ENCODE measurements around the gene PRKAA1. TPM values are rescaled to one million over a fixed set of nuclear protein-coding genes. Genes with fewer than 3 reads are reported as not detected.

Gene PRKAA1
- total RNA-seq, 1 experiment from 2014 or later: 84.5 TPM

DNA sequence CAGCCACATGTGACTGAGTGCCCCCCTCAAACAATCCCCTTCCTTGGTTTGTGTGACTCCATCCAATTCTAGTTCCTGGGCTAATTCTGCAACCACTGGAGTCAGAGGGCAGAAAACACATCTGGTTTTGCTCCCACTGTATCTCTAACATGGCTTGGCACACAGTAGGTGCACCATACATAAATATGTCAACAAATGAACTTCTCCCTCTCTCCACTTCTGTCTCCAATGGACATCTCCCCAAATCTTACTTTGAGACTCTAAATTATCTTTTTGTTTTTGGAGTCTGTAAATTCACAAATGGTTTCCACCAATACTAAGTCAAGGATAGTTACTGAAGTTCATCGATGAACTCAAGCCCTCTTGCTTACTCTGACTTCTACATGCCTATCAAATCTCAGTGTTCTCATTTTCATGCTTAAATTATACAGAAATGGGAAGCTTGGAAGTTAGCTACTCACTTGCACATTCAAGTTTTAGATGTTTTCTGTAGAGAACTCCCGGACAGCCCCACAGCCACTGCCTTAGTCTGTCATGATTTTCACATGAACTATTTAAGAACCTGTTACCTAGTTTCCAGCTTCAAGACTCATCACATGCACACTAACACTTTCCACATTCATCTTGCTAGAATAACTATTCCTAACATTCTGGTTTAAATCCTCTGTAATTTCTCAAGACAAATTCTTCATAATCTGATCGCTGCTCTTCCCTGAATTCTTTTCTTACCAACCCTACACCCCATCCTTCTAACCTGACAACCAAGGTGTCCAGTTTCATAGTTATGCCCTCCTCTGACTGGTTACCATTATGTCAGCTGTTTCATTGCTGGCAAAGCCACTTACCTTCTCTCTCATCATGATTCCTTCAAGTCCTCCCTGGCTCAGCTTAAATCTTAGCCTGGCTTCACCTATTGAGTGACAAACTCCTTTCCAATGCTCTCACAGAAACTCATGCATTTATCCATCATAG is 30.8 kb upstream of the PRKAA1 start:
- no peak overlapping the region for H3K4me3 ChIP-seq (ENCODE audit: low read length)
- DNase-seq: no peak
- H3F3A ChIP-seq (ENCODE audit: low read length, unreplicated experiment): peaks cover 39% of the 10 kb centered on the region
- H2AFZ ChIP-seq (ENCODE audit: low read length): no peak overlapping the region
- no peaks in the 10 kb centered on the region for H3K9me2 ChIP-seq (replicated peaks; ENCODE audit: low read length)
- no peak overlapping the region for H3K4me2 ChIP-seq (ENCODE audit: low read length)
- intact Hi-C loops (cut with micrococcal nuclease): no loop called here
- no peak for ATAC-seq
- H3K9ac ChIP-seq (ENCODE audit: low read length): no peak overlapping the region
- ChIA-PET CTCF (interaction anchor here (0.7 kb wide), 1 partner anchor 16 kb away, joined by 3 read pairs; no protein-coding TSS in a partner anchor), POLR2A (ENCODE audit: unreplicated experiment) (interaction anchor here (0.6 kb wide), 1 partner anchor 205 kb away, joined by 6 read pairs; no protein-coding TSS in a partner anchor)
- peaks cover 35% of the 10 kb centered on the region for H3K79me2 ChIP-seq (ENCODE audit: low read length)
- no peaks in the 10 kb centered on the region for H3K9me3 ChIP-seq (ENCODE audit: low read length)
- peaks cover 21% of the 10 kb centered on the region for H3K4me1 ChIP-seq (ENCODE audit: insufficient read depth, low read length)
- H3K36me3 ChIP-seq (ENCODE audit: low read depth, low read length): peaks cover 74% of the 10 kb centered on the region
- H4K20me1 ChIP-seq (ENCODE audit: low read length): peaks cover 72% of the 10 kb centered on the region
- no TSS peak for BruUV-seq (replicated peaks)
- H3K27me3 ChIP-seq (ENCODE audit: low read length): no peaks in the 10 kb centered on the region
- no peak overlapping the region for H3K27ac ChIP-seq (ENCODE audit: low read length)
- no peak for TF ChIP-seq EZH2 (IDR thresholded peaks at IDR 0.05; ENCODE audit: low read length, unreplicated experiment)
- TF ChIP-seq CTCF (conservative IDR thresholded peaks at IDR 0.05; ENCODE audit: low read depth, low read length): no peak
- no peak for TF ChIP-seq EZH2phosphoT487 (IDR thresholded peaks at IDR 0.05; ENCODE audit: borderline replicate concordance, low read length)

DNA sequence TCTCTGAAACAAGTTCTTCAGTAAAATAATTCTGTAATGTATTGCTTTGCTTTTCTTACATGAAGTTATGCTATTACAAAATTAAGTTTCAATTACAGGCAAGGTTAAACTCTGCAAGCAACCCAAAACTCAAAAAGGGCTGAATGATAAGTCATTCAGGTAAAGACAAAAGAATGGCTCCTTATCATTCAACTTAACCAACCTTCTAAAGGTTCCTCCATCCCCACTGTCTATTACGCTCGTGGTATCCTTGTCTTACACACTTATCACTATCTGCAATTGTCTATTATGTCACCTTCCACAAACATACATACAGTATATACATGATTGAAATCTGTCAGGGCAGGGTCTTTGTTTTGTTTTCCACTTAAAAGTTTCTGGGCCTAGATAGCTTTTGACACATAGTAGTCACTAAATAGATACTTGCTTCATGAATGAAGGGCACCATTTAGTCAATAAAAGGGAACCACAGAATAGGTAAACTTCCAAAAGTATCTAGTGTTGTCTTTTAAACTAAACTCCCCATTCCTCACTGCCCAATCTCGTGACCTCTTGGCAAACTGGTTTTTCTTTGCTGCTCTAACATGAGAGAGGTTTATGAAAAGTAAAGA is 30.0 kb upstream of the PRKAA1 start:
- BruUV-seq (replicated peaks): no TSS peak
- no peak overlapping the region for H2AFZ ChIP-seq (ENCODE audit: low read length)
- no peaks in the 10 kb centered on the region for H3K27me3 ChIP-seq (ENCODE audit: low read length)
- intact Hi-C loops (cut with micrococcal nuclease): no loop called here
- H3K4me2 ChIP-seq (ENCODE audit: low read length): no peak overlapping the region
- no peaks in the 10 kb centered on the region for H3K9me3 ChIP-seq (ENCODE audit: low read length)
- no peak for TF ChIP-seq EZH2phosphoT487 (IDR thresholded peaks at IDR 0.05; ENCODE audit: borderline replicate concordance, low read length)
- TF ChIP-seq EZH2 (IDR thresholded peaks at IDR 0.05; ENCODE audit: low read length, unreplicated experiment): no peak
- no peak for TF ChIP-seq CTCF (conservative IDR thresholded peaks at IDR 0.05; ENCODE audit: low read depth, low read length)
- ATAC-seq: no peak
- H3K79me2 ChIP-seq (ENCODE audit: low read length): peaks cover 26% of the 10 kb centered on the region
- no peak overlapping the region for H3K9ac ChIP-seq (ENCODE audit: low read length)
- no peak overlapping the region for H3K4me3 ChIP-seq (ENCODE audit: low read length)
- DNase-seq: no peak
- ChIA-PET CTCF (no interaction called here), POLR2A (ENCODE audit: unreplicated experiment) (no interaction called here)
- peaks cover 40% of the 10 kb centered on the region for H3F3A ChIP-seq (ENCODE audit: low read length, unreplicated experiment)
- no peak overlapping the region for H3K27ac ChIP-seq (ENCODE audit: low read length)
- H4K20me1 ChIP-seq (ENCODE audit: low read length): peaks cover 64% of the 10 kb centered on the region
- peaks cover 18% of the 10 kb centered on the region for H3K4me1 ChIP-seq (ENCODE audit: insufficient read depth, low read length)
- H3K9me2 ChIP-seq (replicated peaks; ENCODE audit: low read length): no peaks in the 10 kb centered on the region
- peaks cover 65% of the 10 kb centered on the region for H3K36me3 ChIP-seq (ENCODE audit: low read depth, low read length)

Data from PC-3 (cell line).